HG03060 (cell line): Measurements from ENCODE around the gene TMEM242.
"Not testable (repeated sequence)": the region's sequence is repeated elsewhere in the genome, so short reads cannot be mapped to it uniquely, and the experiment has no call there.

Experiments
- ATAC-seq: cut with Tn5 transposase; IDR thresholded peaks from one replicate; pipeline ENCODE4 v1.9.1; 2021; ENCODE audit warnings: low read depth, moderate number of reproducible peaks; ENCODE audit not compliant: unreplicated experiment

TMEM242 gene

GRCh38 chr6:157325069-157325805 is 1.9 kb upstream of the TMEM242 start:
- no peak for ATAC-seq

GRCh38 chr6:157323966-157324300 is 614 bp upstream of the TMEM242 start:
- ATAC-seq, result peak; percentile 3

- no peak for ATAC-seq
These were observed 496 bp downstream of the TMEM242 start for GRCh38 chr6:157322792-157323254.

- no peak for ATAC-seq
These were observed 6.2 kb downstream of the TMEM242 start for GRCh38 chr6:157316871-157317814.

GRCh38 chr6:157314705-157315321 is 8.5 kb downstream of the TMEM242 start:
- ATAC-seq, result peak; percentile 48

GRCh38 chr6:157313531-157314467 is 9.5 kb downstream of the TMEM242 start:
- no peak for ATAC-seq

GRCh38 chr6:157312757-157313156 is 10.6 kb downstream of the TMEM242 start:
- ATAC-seq, result no peak

GRCh38 chr6:157310693-157311092 is 12.6 kb downstream of the TMEM242 start:
- ATAC-seq, result not testable (repeated sequence)

GRCh38 chr6:157307661-157308060 is 15.7 kb downstream of the TMEM242 start:
- no peak for ATAC-seq

GRCh38 chr6:157305670-157306653 is 17.4 kb downstream of the TMEM242 start:
- no peak for ATAC-seq

GRCh38 chr6:157304899-157305663 is 18.2 kb downstream of the TMEM242 start:
- ATAC-seq, result no peak

GRCh38 chr6:157302736-157303135 is 20.6 kb downstream of the TMEM242 start:
- no peak for ATAC-seq

GRCh38 chr6:157300436-157300835 is 22.9 kb downstream of the TMEM242 start:
- no peak for ATAC-seq

GRCh38 chr6:157300006-157300405 is 23.3 kb downstream of the TMEM242 start:
- ATAC-seq, result no peak

GRCh38 chr6:157298216-157298724 is 25.0 kb downstream of the TMEM242 start:
- no peak for ATAC-seq

- ATAC-seq, result no peak
These were observed 28.7 kb downstream of the TMEM242 start for GRCh38 chr6:157294654-157295053.

- no peak for ATAC-seq
These were observed 29.5 kb downstream of the TMEM242 start for GRCh38 chr6:157293780-157294179.

- ATAC-seq, result no peak
These were observed 31.1 kb downstream of the TMEM242 start for GRCh38 chr6:157292202-157292601.
